Mucosa of descending colon (tissue), 3 donors: ENCODE measurements around the gene SYVN1. TPM values are rescaled to one million over a fixed set of nuclear protein-coding genes. Genes with fewer than 3 reads are reported as not detected.
A peak's percentile ranks its signal among the peaks of the same experiment; 100 is the strongest.

Source experiments
- ATAC-seq: fragments of 200-7000 bp; cut with Tn5 transposase; one replicate; pipeline ENCODE4 v1.9.1; 2020; ENCODE audit warnings: mild to moderate bottlenecking, moderate library complexity
- DNase-seq, 3 donors: peaks; one replicate each; pipeline ENCODE4 v3.0.0-alpha.2; 2020
- H3K36me3 ChIP-seq: fragments of 200-600 bp; one replicate; pipeline ENCODE4 v1.8.0; 2021; ENCODE audit warnings: low read depth, mild to moderate bottlenecking
- H3K4me1 ChIP-seq: fragments of 200-600 bp; one replicate; pipeline ENCODE4 v1.8.0; 2021; ENCODE audit warnings: low read depth, mild to moderate bottlenecking
- H3K4me3 ChIP-seq: fragments of 200-600 bp; one replicate; pipeline ENCODE4 v1.8.0; 2021; ENCODE audit warnings: mild to moderate bottlenecking
- H3K9me3 ChIP-seq: fragments of 200-600 bp; one replicate; pipeline ENCODE4 v1.8.0; 2021; ENCODE audit warnings: mild to moderate bottlenecking
- CTCF ChIP-seq: fragments of 200-600 bp; IDR thresholded peaks from one replicate; pipeline ENCODE4 v1.8.0; 2022; ENCODE audit warnings: antibody characterized with exemption, mild to moderate bottlenecking
- intact Hi-C, 2 donors: fragments of 100-400 bp; cut with DNase I in 1 of 2; cut with micrococcal nuclease in 1 of 2; formaldehyde crosslinking; loops; one replicate each; pipeline versions ENCODE4 v1.11.0 to v1.11.1; 2022; cut with DNase I, micrococcal nuclease
- total RNA-seq, 3 donors: library from RNA; stranded (reverse); fragmentation: NEBNext Ultra II Directional in 2 of 3; extraction: Animal tissue kit (Norgen Biotek cat#: 25700) in 2 of 3; gene quantifications; one replicate each; pipeline versions ENCODE4 v1.2.1 to v1.2.4, GENCODE V29; 2021 to 2023
- donor health status: DM: no; HTN: no; CAD: no; lungs with moderate emphysema.
- donor health status: DM: no; HTN: no; CAD: no.
- donor health status: DM: no; HTN: yes; CAD: no.

SYVN1 gene
- total RNA-seq, 3 donors from 2014 or later = 59.7 to 62.2 (median 60.3) TPM

DNA sequence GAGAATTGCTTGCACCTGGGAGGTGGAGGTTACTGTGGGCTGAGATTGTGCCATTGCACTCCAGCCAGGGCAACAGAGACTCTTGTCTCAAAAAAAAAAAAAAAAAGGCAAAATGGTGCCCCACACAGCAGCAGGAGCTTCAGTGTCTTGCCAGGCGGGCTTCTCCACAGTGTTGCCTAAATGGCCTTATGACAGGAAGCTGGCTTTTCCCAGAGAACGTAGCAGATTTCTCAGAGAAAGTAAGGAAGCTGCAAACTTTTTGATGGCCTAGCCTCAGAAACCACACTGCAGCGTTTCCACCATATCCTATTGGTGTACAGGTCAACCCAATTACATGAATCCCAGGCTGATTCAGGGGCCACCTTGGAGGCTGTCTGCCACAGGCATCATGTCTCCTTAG, 23.0 kb upstream of the SYVN1 start:
- no peaks in the 10 kb centered on the region for H3K4me1 ChIP-seq
- no peak for ATAC-seq
- no peaks in the 10 kb centered on the region for H3K9me3 ChIP-seq
- H3K4me3 ChIP-seq = no peak overlapping the region
- no peaks in the 10 kb centered on the region for H3K36me3 ChIP-seq
- no peak for TF ChIP-seq CTCF
- no peak for DNase-seq
- intact Hi-C loops = no loop called here

- TF ChIP-seq CTCF = no peak
- DNase-seq = no peak
- no peaks in the 10 kb centered on the region for H3K9me3 ChIP-seq
- intact Hi-C loops = no loop called here
- H3K36me3 ChIP-seq = no peaks in the 10 kb centered on the region
- no peak overlapping the region for H3K4me3 ChIP-seq
- H3K4me1 ChIP-seq = no peaks in the 10 kb centered on the region
- ATAC-seq = no peak
These were observed 22.6 kb upstream of the SYVN1 start for GRCh38 chr11:65156926-65157325.

GRCh38 chr11:65156256-65156655, 21.9 kb upstream of the SYVN1 start:
- intact Hi-C loops = no loop called here

GRCh38 chr11:65152122-65152521, 17.8 kb upstream of the SYVN1 start:
- Histone ChIP-seq H3K4me3 (no peak overlapping the region), H3K36me3 (no peaks in the 10 kb centered on the region), H3K4me1 (peaks cover 12% of the 10 kb centered on the region), H3K9me3 (no peaks in the 10 kb centered on the region)
- ATAC-seq = peak; percentile 27
- no peak for DNase-seq
- TF ChIP-seq CTCF = no peak
- intact Hi-C loops = no loop called here

More at GRCh38 chr11:65156256-65156655, 21.9 kb upstream of the SYVN1 start:
- ATAC-seq = no peak
- Histone ChIP-seq H3K9me3 (no peaks in the 10 kb centered on the region), H3K4me1 (no peaks in the 10 kb centered on the region), H3K36me3 (no peaks in the 10 kb centered on the region), H3K4me3 (no peak overlapping the region)
- TF ChIP-seq CTCF = no peak
- DNase-seq = no peak

- H3K36me3 ChIP-seq = no peaks in the 10 kb centered on the region
- intact Hi-C loops = no loop called here
- TF ChIP-seq CTCF = no peak
- peaks cover 12% of the 10 kb centered on the region for H3K4me1 ChIP-seq
- no peak overlapping the region for H3K4me3 ChIP-seq
- no peak for ATAC-seq
- H3K9me3 ChIP-seq = no peaks in the 10 kb centered on the region
- DNase-seq = no peak
These were observed 17.1 kb upstream of the SYVN1 start for GRCh38 chr11:65151331-65151899.
